ENCODE data around the gene TSC22D1. TPM values are rescaled to one million over a fixed set of nuclear protein-coding genes. Genes with fewer than 3 reads are reported as not detected.

TSC22D1 gene
- total RNA-seq, 1 donor, result 94.5 TPM

GRCh38 chr13:44426461-44426860, 149.7 kb downstream of the TSC22D1 start:
- TF ChIP-seq CTCF (IDR thresholded peaks at IDR 0.05; ENCODE audit: insufficient read depth, low read length), result no peak
- no peak for DNase-seq (ENCODE audit: low read depth)
- no peak overlapping the region for H3K4me3 ChIP-seq (ENCODE audit: low read depth, low read length)

- TF ChIP-seq CTCF (IDR thresholded peaks at IDR 0.05; ENCODE audit: insufficient read depth, low read length), result no peak
- no peak overlapping the region for H3K4me3 ChIP-seq (ENCODE audit: low read depth, low read length)
- no peak for DNase-seq (ENCODE audit: low read depth)
These were observed 150.4 kb downstream of the TSC22D1 start for GRCh38 chr13:44425815-44426078.

DNA sequence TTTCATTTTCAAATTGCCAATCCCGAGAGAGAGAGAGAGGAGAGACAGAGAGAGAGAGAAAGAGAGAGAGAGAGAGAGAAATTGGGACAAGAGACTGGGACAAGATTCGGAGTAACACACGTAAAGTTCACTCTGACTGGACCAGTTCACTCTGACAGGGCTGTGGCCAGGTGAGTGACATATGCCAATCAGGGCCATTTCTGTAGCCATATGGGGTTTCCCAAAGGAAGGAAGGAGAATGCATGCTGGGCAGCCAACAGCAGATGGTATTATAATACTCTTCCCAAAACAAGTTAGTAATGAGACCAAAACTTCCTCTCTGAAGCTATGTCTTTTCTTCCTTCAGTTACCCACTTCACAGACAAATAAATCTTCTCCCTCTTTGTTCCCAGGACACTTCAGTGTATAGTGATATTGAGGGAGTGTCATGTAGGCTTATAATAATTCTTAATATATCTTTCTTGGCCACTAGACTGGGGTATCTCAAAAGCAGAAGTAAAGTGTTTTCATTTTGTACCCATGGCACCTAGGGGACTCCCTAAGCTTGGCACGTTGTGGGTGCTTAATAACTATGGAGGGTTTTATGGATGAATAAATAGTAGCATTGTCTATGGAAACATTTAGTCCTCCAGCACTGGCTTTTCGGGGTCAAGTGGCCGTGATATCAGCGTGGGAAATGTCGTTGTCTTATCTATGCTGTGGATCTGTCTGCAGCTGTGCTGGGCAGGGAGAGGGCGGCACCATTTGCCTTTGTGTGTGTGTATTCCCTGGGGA, 150.9 kb downstream of the TSC22D1 start:
- DNase-seq (ENCODE audit: low read depth), result no peak
- no peak for TF ChIP-seq CTCF (IDR thresholded peaks at IDR 0.05; ENCODE audit: insufficient read depth, low read length)
- H3K4me3 ChIP-seq (ENCODE audit: low read depth, low read length), result no peak overlapping the region

DNA sequence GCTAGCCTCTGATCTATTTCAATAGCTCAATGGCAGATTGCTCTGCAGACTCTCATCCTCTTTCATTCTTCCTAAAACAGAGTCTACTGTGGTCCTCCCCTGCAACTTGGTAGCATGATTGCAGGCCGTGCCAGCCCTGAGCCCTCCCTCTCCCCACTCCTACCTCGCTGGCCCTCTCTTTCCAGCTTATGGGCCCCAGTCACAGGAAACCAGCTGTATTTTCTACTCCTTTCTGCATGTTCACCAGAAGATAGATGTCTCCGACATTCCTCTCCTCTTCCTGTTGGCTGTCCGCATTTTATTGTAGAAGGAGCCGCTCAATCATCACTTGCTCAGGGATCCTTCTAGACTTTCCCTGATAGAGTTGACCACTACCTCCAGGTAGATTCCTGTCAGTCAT, 152.3 kb downstream of the TSC22D1 start:
- TF ChIP-seq CTCF (IDR thresholded peaks at IDR 0.05; ENCODE audit: insufficient read depth, low read length), result no peak
- DNase-seq (ENCODE audit: low read depth), result no peak
- H3K4me3 ChIP-seq (ENCODE audit: low read depth, low read length), result no peak overlapping the region

DNA sequence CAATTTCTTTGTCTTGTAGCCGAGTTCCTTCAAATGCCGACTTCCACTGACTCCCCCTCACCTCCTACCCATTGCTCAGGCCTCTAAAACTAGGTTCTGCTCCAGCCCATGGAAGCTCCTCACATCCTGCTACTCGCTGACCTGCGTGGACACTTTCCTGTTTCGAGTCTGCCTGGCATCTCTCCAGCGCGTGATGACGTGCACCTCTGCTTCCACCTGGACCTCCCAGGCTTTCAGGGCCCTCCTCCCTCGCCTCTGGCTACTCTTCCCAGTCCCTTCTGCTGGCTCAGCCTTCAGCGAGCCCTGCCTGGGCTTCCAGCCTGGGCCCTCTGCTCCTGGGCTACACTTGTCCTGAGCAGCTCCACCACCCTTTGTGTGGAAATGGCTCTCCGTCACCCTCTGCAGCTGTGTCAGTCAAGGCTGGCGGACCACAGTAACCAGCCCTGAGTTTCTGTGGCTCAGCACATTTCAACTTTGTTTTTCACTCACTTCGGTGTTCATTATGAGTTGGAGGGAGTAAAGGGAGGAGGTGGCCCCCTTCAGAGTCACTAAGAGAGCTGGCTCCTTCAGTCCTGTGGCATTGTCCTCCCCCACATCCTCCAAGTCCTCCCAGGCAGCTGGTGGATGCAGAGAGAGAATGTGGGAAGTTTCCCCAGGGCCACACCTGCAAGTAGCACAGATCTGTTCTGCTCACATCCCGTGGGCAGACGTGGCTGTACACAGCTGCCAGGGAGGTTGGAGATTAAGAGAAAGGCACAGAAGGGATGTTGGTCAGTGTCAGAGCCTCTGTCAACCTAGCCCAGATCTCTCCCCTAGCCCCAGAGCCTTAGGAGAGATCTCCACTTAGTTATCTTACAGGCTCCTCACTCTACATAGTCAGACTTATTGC, 153.1 kb downstream of the TSC22D1 start:
- H3K4me3 ChIP-seq (ENCODE audit: low read depth, low read length), result no peak overlapping the region
- TF ChIP-seq CTCF (IDR thresholded peaks at IDR 0.05; ENCODE audit: insufficient read depth, low read length), result no peak
- DNase-seq (ENCODE audit: low read depth), result no peak

DNA sequence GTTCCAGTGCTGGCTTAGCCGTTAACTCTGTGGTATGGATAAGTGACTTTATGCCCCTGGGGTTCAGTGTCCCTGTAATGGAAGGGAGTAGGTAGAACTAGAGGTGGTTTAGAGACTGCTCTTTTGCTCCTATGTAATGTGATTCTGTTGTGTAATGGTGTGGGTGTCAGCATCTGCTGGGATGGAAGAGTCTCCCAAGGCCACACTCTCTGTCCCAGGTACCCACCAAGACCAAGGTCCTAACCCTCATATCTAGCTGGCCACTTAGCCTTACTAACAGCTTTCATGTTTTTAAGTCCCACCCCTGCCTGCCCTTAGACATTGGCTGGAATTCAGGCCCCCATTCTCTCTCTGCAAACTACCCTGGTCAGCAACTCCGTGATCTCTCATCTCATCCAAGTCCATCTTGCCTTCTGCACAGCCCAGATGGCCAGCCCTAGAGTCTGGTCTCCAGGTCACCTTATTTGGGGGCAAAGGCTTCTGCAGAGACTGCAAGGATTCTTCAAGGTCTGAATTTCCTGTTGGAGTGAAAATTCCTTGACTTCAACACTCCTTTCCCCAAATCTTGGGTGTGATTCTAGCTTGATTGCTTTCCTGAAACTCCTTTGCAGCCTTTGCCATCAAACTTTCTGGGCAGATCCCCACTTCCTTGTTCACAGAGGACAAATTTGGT, 154.1 kb downstream of the TSC22D1 start:
- H3K4me3 ChIP-seq (ENCODE audit: low read depth, low read length), result no peak overlapping the region
- TF ChIP-seq CTCF (IDR thresholded peaks at IDR 0.05; ENCODE audit: insufficient read depth, low read length), result no peak
- DNase-seq (ENCODE audit: low read depth), result no peak
